Left ventricle myocardium inferior (tissue), 1 donor: ENCODE data around the gene PLD5. TPM values are rescaled to one million over a fixed set of nuclear protein-coding genes. Genes with fewer than 3 reads are reported as not detected.
A peak's percentile ranks its signal among the peaks of the same experiment; 100 is the strongest.

Experiments used
- DNase-seq: peaks from one replicate; pipeline ENCODE4 v3.0.0-alpha.2; 2020
- H3K27ac ChIP-seq: fragments of 200-600 bp; replicated peaks from 2 replicates; pipeline ENCODE4 v1.8.0; 2021
- H3K27me3 ChIP-seq: fragments of 200-600 bp; 2 replicates; pipeline ENCODE4 v1.8.0; 2021; ENCODE audit warnings: low read depth
- H3K36me3 ChIP-seq: fragments of 200-600 bp; 2 replicates; pipeline ENCODE4 v1.8.0; 2021
- H3K4me1 ChIP-seq: fragments of 200-600 bp; 2 replicates; pipeline ENCODE4 v1.8.0; 2021
- H3K4me3 ChIP-seq: fragments of 200-600 bp; 2 replicates; pipeline ENCODE4 v1.8.0; 2021; ENCODE audit warnings: mild to moderate bottlenecking, moderate library complexity
- H3K9me3 ChIP-seq: fragments of 200-600 bp; replicated peaks from 2 replicates; pipeline ENCODE4 v1.8.0; 2021
- intact Hi-C: fragments of 100-400 bp; cut with micrococcal nuclease; formaldehyde crosslinking; loops from one replicate; pipeline ENCODE4 v1.11.0; 2022
- total RNA-seq: library from RNA; stranded (reverse); fragmentation: NEBNext Ultra II Directional; extraction: Animal tissue kit (Norgen Biotek cat#: 25700); gene quantifications from one replicate; pipeline ENCODE4 v1.2.1, GENCODE V29; 2021
- TF ChIP-seq, protein P1 (sequence below): fragments of 200-600 bp; IDR thresholded peaks from 2 replicates; pipeline ENCODE4 v1.8.0; 2021; ENCODE audit warnings: antibody characterized with exemption, mild to moderate bottlenecking, borderline replicate concordance
- donor health status: DM: no; HTN: yes; CAD: no; lungs with severe emphysema.

PLD5 gene
- total RNA-seq, 1 donor from 2014 or later = 0.11 TPM

DNA sequence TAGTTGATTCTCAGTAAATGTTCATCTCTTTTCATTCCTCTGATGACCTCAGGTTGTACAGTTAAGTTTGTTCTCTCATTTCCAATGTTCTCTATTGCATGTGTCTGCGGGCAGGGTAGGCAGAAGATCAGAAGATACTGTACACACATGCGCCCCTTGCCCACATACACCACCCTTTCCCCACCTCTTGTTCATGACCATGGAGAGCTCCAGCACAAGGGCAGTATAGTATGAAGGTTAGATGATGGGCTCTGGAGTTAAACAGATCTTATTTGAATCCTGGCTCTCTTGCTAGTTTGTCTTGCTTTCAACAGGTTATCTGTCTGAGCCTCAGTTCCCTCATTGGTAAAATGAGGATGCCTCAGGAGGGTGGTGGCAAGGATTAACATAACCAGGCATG is 17.8 kb upstream of the PLD5 start:
- Histone ChIP-seq H3K4me1 (no peaks in the 10 kb centered on the region), H3K36me3 (no peaks in the 10 kb centered on the region), H3K27ac (no peak overlapping the region), H3K27me3 (peaks cover 27% of the 10 kb centered on the region), H3K9me3 (no peaks in the 10 kb centered on the region), H3K4me3 (no peak overlapping the region)
- intact Hi-C loops = no loop called here
- TF ChIP-seq, protein P1, sequence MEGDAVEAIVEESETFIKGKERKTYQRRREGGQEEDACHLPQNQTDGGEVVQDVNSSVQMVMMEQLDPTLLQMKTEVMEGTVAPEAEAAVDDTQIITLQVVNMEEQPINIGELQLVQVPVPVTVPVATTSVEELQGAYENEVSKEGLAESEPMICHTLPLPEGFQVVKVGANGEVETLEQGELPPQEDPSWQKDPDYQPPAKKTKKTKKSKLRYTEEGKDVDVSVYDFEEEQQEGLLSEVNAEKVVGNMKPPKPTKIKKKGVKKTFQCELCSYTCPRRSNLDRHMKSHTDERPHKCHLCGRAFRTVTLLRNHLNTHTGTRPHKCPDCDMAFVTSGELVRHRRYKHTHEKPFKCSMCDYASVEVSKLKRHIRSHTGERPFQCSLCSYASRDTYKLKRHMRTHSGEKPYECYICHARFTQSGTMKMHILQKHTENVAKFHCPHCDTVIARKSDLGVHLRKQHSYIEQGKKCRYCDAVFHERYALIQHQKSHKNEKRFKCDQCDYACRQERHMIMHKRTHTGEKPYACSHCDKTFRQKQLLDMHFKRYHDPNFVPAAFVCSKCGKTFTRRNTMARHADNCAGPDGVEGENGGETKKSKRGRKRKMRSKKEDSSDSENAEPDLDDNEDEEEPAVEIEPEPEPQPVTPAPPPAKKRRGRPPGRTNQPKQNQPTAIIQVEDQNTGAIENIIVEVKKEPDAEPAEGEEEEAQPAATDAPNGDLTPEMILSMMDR = no peak
- DNase-seq = no peak

DNA sequence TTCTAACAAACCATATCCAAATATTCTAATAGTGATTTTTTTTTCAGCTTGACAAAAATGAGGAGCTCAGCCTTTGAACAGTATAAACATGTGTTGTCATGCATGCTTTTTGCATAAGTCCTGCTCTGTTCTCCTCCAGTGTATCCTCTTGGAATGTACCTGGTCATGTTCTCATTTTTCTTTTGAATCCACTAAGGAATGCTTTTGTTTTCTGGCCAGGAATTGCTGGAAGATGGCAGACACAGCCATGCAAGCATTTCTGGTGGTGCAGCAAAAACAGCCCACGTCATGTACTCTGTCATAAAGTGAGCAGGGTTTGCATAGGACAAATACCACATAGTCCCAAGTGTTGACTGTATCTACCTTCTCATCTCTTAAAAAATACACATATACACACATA is 11.5 kb upstream of the PLD5 start:
- TF ChIP-seq, protein P1 = no peak
- Histone ChIP-seq H3K27ac (no peak overlapping the region), H3K4me1 (no peaks in the 10 kb centered on the region), H3K4me3 (no peak overlapping the region), H3K9me3 (no peaks in the 10 kb centered on the region), H3K27me3 (peaks cover 24% of the 10 kb centered on the region), H3K36me3 (no peaks in the 10 kb centered on the region)
- intact Hi-C loops = no loop called here
- no peak for DNase-seq

DNA sequence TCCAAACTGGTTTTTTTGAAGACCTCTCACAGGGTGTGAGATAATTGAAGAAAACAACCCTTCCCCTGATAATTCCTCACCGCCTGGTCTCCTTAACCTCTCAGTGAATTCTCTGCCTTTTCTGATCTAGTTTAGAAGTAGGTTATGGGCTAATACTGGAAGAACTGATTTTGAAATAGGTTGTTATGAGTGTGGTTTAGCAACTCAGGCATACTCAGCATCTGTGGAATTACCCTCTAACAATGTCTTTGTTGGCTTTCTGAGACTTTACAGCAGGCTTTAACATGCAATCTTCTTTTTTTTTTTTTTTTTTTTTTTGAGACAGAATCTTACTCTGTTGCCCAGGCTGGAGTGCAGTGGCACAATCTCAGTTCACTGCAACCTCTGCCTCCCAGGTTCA is 10.3 kb upstream of the PLD5 start:
- peaks cover 25% of the 10 kb centered on the region for H3K27me3 ChIP-seq
- no peaks in the 10 kb centered on the region for H3K36me3 ChIP-seq
- H3K27ac ChIP-seq = no peak overlapping the region
- H3K4me3 ChIP-seq = no peak overlapping the region
- intact Hi-C loops = no loop called here
- H3K4me1 ChIP-seq = no peaks in the 10 kb centered on the region
- H3K9me3 ChIP-seq = no peaks in the 10 kb centered on the region
- TF ChIP-seq, protein P1 = no peak
- no peak for DNase-seq

DNA sequence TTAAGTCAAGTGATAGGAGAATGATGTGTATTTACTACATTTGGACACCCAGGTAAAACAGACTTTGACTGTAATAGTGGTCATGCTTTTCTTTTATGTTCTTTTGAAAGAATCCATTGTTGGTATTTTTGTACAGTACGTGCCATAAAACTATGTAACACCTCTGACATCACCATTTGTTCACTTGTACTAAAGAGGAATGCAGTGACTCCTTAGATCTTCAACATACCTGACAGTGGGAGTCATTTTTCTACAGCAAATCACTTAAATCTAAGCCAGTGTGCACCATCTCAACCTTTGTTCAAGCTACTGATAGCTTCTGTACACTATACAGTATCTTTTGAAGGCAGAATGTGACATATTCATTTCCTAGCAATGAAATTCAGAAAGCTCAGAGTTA is 6.3 kb upstream of the PLD5 start:
- intact Hi-C loops = no loop called here
- Histone ChIP-seq H3K9me3 (no peaks in the 10 kb centered on the region), H3K36me3 (no peaks in the 10 kb centered on the region), H3K27ac (no peak overlapping the region), H3K4me3 (no peak overlapping the region), H3K27me3 (peaks cover 62% of the 10 kb centered on the region), H3K4me1 (no peaks in the 10 kb centered on the region)
- DNase-seq = no peak
- TF ChIP-seq, protein P1 = no peak

DNA sequence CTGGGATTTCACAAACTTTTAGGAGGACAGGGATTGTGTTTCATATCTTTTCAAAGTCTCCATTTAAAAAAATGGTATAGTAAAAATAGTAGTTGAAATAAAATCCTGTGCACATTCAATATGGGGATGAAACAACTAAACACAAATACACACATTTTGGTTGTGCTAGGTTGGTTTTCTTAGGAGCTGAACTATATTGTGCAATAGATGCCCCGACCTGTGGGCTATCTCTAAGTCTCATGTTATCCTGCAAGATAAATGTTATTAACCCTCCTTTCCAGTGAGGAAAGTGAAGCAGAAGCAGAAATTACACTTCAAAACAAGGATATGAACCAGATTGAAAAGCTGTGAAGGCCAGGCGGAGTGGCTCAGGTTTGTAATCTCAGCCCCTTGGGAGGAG is 1.3 kb upstream of the PLD5 start:
- TF ChIP-seq, protein P1 = no peak
- H3K27me3 ChIP-seq = peaks cover 95% of the 10 kb centered on the region
- DNase-seq = no peak
- H3K27ac ChIP-seq = no peak overlapping the region
- intact Hi-C loops = no loop called here
- no peaks in the 10 kb centered on the region for H3K36me3 ChIP-seq
- peaks cover 16% of the 10 kb centered on the region for H3K4me1 ChIP-seq
- H3K4me3 ChIP-seq = no peak overlapping the region
- no peaks in the 10 kb centered on the region for H3K9me3 ChIP-seq

- Histone ChIP-seq H3K4me1 (peaks cover 16% of the 10 kb centered on the region), H3K9me3 (no peaks in the 10 kb centered on the region), H3K36me3 (no peaks in the 10 kb centered on the region), H3K27ac (no peak overlapping the region), H3K4me3 (peak overlapping the region; percentile 61), H3K27me3 (peaks cover 95% of the 10 kb centered on the region)
- intact Hi-C loops = no loop called here
- TF ChIP-seq, protein P1 = no peak
- DNase-seq = no peak
These were observed 844 bp upstream of the PLD5 start for GRCh38 chr1:242525360-242525722.
